Eye (tissue), 1 donor: Measurements from ENCODE around the gene IFFO2.

Experiments
- DNase-seq: peaks from one replicate; pipeline ENCODE4 v3.0.0-alpha.2; 2015

IFFO2 gene

DNA sequence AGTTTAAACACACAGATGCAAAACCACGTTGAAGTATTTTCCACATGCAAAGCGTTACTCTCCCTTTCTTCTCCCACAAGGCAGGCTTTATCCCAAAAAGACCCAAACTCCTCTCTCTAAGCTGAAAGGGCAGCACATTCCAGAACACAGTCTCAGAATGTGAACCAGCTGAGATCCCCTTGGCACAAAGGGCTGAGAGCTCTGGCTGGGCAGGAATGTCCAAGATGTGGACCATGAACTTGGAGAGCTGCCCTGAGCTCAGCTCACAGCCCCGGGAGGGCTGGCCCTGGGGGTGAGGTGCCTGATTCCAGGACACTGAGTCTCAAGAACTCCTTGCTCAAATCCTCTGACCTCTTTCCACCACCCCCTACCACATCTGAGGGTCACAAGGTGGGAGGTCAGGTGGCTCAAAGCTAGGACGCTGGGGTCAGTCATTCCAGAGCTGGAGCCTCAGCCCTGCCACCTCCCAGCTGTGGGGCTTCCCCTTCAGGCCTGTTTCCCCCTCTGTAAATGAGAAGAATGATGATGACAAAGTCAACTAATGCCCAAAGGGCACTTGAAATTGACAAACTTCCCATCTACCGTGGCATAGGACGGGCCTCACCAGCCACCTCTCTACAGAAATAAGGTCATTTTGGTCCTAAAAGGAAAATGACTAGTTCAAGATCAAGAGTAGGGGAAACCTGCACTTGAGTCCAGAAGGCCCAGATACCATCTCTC, 65.6 kb downstream of the IFFO2 start:
- no peak for DNase-seq

DNA sequence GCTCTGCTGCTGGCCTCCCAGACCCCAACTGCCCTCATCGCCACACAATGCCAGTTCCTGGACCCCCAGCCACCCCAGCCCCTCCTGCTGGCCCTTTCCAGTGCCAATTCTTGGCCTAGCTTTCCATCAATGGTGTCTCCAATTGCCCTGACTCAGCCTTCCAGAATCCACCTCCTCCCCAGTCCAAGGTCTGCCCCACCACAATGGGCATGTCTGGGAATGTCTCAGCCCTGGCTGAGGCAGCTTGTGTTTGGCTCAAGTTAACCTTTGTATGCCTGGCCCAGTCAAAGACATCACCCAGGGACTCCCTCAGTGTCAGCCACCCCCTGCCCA, 70.5 kb downstream of the IFFO2 start:
- DNase-seq, result no peak

- no peak for DNase-seq
These were observed 71.0 kb downstream of the IFFO2 start for GRCh38 chr1:18885311-18886002.

- DNase-seq, result no peak
These were observed 71.7 kb downstream of the IFFO2 start for GRCh38 chr1:18884727-18885126.

DNA sequence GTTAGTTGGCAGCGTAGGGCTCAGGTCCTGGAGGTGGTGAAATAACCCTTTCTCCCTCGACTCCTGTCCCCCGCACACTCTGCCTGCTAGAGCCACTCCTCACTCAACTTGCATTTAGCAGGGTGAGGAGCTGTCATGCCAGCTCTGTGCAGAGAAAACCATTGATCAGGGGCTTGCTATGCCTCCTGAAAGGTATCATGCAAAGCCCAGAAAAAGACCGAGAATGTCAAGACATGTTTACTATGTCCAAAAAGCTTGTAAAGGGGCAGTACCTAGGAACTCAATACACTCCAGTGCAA, 72.1 kb downstream of the IFFO2 start:
- DNase-seq, result no peak

DNA sequence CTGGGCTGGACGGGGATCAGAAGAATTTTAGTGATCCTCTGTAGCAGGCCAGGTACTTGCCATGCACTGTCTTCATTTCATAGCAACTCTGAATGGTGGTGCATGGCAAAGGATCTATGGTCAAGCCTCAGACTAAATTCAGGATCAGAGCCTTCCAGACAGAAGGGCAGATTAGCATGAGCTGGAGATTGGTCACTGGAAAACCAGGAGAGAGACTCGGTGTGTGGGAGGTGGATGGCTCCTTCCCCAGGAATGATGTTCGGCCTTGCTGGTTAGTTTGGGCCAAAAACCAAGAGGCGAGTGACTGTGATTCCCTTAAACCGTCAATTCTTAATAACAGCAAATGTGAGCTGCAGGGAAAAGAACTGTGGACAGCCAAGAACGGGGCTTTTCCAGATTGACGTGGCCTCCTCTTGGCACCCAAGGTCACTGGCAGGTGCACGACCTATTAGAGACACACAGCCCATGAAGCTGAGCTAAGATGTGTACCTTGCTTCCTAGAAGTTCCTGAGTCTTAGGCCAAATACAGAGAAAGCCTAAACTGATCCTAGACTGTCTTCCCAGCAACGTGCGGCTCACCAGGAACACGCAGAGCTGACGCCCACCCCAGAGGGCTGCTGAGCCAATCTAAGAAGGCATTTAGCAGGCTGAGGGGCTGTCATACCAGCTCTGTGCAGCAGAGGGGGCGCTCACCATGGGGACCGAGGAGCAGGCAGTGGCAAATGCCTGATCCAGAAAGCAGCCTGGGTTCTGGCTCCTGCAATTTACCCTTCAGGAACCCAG, 72.6 kb downstream of the IFFO2 start:
- DNase-seq, result peak; percentile 86

DNA sequence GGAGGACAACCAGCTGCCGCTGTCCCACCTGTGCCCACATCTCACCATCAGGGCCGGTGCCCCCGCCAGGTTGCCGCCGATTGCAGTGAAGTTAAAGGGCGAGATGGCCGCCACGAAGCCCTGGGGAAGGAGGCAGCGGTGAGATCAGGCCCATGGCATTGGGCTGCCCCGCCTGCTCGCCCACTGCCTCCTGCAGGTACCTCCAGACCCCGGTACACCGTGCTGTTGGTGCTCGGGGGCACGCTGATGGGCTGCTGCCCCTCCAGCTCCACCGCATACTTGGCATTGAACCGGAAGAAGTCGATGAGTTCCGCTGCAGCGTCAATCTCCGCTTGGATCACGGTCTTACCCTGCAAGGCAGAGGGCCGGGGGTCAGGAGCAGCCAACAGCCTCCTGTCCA, 73.4 kb downstream of the IFFO2 start:
- no peak for DNase-seq

GRCh38 chr1:18882486-18882885, 74.0 kb downstream of the IFFO2 start:
- DNase-seq, result no peak

- DNase-seq, result no peak
These were observed 74.6 kb downstream of the IFFO2 start for GRCh38 chr1:18881642-18882431.

GRCh38 chr1:18881164-18881563, 75.3 kb downstream of the IFFO2 start:
- no peak for DNase-seq

GRCh38 chr1:18880585-18880984, 75.9 kb downstream of the IFFO2 start:
- no peak for DNase-seq

DNA sequence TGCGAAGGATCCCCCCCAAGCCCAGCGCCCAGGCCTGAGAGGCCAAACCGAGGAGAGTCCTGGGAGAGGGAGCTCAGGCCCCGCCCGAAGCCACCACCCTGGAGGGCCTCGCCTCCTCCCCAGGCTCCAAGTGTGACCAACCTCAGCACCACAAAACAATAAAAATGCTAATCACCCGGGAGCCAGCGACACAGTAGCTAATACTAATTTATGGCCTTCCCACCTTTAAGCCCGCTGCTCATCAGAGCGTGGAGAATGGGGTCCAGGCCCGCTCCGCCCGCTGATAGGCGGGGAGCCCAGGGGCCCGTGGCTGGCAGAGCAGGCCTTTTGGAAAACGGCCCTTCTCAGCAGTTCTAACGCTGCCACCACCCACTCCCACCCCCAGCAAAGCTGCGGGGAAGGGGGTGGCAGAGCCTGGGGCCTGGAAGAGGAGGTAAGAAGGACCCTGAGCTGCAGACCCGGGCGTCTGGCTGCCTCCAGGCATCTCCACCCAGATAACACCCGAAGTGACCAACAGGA, 76.6 kb downstream of the IFFO2 start:
- DNase-seq, result no peak

DNA sequence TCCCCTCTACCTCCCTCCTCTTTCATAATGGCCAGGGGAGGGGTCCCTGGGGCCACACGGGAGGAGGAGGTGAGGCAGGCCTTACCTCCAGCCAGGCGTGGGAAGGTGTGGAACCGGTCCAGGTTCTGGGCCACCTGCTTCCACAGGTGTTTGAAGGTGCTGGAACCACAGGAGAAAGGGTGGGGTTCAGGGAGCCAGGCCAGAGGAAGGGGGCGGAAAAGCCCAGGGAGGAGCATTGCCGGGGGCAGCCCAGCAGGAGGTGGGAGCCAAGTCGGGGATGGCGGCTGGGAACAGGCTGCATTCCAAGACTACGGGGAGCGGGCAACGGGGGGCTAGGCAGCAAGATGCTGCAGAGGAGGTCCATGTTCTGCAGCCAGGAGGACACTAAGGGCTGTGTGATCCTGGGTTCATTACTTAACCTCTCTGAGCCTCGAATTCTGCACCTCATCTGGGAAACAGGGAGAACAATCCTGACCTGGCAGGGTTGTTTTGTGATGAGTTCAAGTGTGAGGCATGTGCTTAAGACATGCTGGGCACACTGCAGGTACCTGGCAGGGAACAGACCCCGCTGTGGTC, 77.2 kb downstream of the IFFO2 start:
- DNase-seq, result no peak

DNA sequence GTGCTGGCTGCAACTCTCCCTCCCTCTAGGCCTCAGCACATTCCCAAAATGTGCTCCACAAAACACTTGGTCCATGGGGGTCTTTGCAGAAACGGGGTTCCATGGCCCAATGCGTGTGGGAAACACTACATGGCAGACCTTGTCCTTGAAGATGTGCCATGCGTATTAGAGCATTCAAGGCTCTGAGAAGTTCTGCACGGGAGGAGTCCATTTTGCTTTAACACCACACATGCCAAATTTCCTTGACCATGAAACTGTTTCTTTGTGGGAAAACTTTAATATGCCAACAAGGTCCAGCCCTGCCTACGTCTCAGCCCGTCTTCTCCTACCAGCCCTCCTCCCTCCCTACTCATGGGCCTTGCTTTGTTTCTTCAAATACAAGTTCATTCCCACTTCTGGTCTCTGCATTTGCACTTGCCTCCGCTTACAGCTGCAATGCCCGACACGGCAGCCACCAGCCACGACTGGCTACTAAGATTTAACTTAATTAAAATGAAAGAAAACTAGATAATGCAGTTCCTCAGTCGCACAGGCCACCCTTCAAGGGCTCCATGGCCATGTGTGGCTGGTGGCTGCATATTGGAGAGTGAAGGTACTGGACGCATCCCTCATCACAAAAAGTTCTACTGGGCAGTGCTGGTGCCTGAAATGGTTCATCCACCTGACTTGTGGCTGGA, 77.8 kb downstream of the IFFO2 start:
- DNase-seq, result no peak

GRCh38 chr1:18877282-18877681, 79.2 kb downstream of the IFFO2 start:
- DNase-seq, result no peak

GRCh38 chr1:18876210-18876609, 80.3 kb downstream of the IFFO2 start:
- DNase-seq, result no peak

GRCh38 chr1:18875796-18876128, 80.7 kb downstream of the IFFO2 start:
- no peak for DNase-seq

- peak; percentile 95 for DNase-seq
These were observed 81.2 kb downstream of the IFFO2 start for GRCh38 chr1:18875107-18875795.

DNA sequence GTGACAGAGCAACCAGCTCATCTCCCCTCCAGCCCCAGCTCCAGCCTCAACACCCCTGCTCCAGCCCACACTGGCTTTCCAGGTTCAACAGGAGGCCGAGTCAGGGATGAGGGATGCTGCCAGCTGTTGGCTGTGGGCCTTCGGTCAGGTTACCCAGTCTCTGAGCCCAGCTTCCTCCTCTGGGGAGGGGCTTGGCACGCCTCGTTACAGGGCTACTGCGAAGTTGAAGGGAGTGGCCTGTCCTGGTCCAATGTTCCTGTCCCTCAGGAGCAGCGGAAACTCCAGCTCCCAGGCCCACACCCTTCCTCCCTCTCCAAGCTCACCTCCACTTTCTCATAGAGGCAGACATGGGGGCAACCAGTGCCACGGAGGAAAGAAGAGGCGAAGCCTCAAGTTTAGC, 81.9 kb downstream of the IFFO2 start:
- DNase-seq, result no peak

GRCh38 chr1:18874036-18874435, 82.4 kb downstream of the IFFO2 start:
- DNase-seq, result no peak

GRCh38 chr1:18872071-18872611, 84.3 kb downstream of the IFFO2 start:
- DNase-seq, result no peak
